Activated CD4-positive, alpha-beta T cell treated with anti-CD3 and anti-CD28 coated beads, Interleukin-2, amount 50 U/mL, for 16 hours (primary cell): Measurements from ENCODE around the gene SLC22A23.

ENCODE experiments used
- DNase-seq: peaks from one replicate; pipeline ENCODE4 v3.0.0-alpha.2; 2020

SLC22A23 gene

DNA sequence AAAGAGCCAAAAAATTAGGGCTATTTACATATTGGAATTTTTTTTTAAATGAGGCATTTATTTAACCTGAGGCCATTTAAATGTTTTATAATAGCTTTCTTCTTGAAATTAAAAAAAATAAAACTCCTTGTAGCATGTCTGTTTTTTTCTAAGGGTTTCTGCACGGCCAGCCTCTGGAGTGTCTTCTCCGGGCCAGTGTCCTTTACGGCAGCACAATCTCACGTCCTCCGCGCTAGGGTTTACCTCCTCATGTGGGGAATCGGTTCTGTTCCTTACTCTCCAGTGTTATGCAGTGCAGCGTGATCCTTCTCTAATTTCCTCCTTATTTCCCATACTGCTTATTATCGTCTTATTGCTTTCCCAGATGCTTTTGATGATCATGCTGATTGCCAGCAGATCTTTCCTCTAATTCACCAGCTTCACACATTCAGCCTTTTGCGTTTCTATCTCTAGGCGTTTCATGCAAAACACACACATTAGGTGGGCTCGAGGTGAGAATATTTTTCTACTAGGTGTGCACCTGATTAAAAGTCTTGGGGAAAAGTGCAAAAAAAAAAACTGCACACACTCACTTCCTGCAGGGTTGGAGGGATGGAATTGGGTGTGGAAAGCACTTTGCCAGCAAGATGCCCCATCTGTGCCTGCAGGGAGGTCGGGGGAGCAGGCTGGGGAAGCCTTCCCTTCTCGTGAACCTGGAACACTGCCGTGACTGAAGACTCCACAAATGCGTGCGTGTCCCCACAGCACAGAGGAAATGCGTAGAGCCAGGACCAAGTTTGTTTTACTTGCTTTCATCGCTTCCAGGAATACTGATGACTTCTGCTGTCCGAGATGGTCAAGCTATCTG lies 142.0 kb downstream of the SLC22A23 start:
- DNase-seq = no peak

DNA sequence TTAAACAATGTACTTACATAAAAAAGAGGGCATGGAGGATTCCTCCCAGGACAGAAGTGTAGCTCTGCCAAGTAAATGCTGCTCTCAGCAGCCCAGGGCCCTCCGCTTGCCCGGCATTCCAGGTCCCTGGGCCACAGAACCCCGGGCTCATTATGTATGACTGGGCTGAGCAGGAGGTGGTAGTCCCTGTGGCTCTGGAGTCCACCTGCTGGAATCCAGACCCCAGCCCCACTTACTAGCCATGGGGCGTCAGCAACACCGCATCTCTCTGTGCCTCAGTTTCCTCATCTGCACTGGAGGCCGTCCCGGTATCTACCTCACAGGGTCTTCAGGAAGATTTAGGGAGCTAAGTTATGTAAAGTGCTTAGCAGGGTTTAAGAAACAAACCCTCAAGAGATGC lies 142.7 kb downstream of the SLC22A23 start:
- no peak for DNase-seq

DNA sequence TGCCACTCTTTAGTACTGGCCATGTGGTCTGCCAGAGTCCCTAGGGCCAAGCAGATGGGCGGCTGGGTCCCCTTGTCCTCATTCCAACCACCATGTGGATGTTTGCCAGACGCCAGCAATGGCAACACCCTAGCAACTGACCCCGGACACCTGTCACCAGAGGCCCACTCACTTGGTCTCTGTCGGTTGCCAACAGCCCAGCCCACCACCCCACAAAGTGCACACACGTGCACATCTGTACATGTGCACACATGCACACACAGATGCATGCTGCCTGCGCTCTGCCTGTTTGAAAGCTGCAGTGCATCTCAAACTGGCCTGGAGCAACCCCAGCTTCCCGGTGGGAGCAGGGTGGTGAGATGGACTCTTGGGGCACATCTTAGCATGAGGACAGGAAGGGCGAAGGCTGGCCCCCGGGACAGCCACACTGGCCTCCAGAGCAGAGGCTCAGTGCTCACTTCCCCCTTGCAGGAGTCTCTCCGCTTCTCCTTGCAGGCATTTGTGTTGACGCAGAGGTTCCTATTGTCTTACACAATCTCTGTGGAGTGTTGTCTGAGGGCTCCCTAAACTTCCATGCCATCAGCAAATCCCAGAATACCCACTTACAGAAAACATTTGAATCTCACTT lies 144.1 kb downstream of the SLC22A23 start:
- no peak for DNase-seq

DNA sequence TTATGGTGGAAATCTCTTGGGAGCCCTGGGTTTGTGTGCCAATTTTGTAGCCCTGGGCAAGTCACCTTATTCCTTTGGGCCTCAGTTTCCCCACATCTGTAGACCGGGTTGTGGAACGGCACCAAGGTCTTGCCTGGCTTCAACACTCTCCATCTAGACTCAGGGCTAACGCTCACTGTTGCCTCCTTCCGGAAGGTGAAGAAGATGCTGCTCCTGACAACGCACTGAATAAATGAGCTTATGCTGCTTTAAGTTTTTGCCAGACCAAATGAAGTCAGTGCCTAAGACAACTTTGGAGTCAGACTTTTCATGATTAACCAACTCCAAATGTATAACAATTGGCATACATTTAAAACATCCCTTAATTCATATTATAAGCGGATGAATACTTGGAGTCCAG lies 145.0 kb downstream of the SLC22A23 start:
- no peak for DNase-seq

DNA sequence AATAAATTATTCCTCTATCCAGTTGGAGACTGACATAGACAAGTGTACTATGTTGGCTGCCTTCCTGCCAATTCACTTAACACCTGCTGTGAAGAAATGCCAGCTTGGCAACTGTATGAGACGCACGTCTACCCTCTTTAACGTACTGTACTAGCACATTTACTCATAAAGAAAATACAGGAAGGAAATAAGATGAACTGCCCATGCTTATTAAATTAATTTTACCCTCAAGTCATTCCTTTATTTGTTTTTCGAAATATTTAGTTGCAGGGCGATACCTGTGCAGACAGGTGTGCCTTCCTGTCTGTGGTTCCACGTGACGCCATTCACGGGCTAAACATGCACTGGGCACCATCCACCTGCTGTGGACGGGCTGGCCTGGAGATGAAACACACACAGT lies 146.1 kb downstream of the SLC22A23 start:
- DNase-seq = no peak

DNA sequence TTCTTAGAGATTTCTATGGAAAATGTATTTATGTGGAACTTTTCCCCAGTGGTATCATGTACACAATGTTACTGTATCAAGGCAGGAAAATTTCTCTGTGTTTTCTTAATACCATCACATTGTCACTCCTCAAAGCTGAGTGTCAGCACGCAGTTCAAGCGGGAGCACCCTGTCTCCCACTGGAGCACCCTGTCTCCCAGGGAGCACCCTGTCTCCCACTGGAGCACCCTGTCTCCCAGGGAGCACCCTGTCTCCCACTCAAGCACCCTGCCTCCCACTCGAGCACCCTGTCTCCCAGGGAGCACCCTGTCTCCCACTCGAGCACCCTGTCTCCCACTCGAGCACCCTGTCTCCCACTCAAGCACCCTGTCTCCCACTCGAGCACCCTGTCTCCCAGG lies 146.8 kb downstream of the SLC22A23 start:
- no peak for DNase-seq

DNA sequence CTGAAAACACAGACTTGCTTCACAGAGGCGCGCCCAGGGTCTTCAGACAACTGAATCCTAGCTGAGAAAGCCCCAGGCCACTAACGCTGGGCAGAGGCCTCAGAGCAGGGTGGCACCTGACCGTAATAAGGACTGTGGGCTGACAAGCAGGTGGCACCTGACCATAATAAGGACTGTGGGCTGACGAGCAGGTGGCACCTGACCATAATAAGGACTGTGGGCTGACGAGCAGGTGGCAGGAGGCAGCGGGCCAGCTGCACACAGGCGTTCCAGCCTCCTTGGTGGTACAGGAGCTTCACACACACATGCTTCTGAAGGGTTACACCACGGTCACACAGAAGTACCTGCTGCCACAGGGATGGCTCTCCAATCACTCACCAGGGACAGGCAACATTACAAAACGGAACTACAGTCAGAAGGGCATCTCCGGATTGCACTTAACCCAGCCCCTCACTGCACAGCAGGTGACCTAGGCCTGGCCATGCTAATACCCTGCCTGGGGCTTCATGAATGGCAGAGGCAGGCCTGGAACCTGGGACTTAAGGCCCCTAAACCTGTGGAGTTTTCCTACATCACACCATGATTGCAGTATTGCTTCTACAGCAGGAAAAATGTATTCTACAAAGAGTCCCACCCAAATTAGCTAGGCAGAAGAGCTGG lies 147.3 kb downstream of the SLC22A23 start:
- DNase-seq = no peak

DNA sequence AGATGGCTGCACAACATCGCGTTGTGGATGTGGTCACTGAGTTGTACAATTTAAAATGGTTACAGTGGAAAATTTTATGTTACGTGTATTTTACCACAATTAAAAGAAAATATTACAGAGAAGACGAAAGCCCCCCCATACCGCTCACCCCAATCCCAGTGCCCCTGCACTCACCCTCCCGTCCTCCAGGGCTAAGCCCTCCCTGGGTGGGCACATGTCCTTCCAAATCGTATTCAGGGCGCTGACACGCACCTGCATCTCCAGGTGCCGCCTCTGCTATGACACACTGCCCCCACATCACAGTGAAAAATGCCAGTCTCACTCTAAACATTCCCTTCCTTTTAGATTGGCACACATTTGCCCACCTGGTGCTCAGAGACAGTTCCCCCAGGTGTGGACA lies 148.7 kb downstream of the SLC22A23 start:
- no peak for DNase-seq

DNA sequence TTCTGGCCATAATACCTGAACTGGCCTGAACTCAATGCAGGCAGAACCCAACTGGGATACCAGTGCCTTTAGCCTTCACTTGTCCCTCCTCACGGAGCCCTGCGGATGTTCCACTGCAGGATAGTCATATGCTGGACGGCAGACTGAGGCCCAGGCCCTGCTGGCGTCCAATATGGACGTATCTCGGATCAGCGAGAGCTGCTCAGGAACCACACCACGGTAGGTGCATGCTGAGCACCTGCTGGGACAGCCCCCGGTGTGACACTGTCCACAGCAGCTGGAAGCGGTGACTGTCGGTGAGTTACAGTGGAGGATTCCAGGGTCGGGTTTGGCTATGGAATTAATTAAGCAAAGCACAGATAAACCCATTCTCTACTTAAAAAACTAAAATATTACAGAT lies 149.4 kb downstream of the SLC22A23 start:
- no peak for DNase-seq

DNA sequence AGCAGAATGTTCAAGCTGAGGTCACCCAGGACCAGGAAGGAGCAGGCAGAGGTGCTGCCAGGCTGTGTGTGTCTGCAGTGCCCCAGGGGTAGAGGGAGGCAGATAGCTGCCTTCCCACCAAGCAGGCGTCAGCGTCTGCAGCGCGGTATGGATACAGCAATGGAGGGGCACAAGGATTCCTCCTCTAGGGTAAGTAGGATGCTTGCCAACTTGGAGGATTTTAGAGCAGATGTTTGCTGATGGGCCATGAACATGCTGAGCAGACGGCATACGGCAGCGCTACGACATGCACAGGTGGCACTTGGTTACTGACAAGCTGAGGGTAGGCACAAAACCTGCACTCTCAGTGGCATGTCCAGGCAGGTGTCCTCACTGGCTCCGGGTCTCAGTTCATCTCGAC lies 150.0 kb downstream of the SLC22A23 start:
- DNase-seq = no peak

DNA sequence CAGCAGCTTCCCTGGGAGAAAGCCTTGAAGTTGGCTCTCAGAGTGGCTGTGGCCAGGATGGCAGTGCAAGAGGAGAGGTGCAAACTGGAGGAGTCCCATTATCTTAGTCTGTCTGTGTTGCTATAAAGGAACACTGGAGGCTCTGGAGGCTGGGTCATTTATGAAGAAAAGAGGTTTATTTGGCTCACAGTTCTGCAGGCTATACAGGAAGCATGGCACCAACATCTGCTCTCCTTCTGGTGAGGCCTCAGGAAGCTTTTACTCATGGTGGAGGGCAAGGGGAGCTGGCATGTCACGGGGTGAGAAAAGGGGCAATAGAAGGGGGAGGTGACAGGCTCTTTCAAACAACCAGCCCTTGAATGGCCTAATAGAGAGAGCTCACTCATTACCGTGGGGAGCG lies 151.0 kb downstream of the SLC22A23 start:
- DNase-seq = no peak

DNA sequence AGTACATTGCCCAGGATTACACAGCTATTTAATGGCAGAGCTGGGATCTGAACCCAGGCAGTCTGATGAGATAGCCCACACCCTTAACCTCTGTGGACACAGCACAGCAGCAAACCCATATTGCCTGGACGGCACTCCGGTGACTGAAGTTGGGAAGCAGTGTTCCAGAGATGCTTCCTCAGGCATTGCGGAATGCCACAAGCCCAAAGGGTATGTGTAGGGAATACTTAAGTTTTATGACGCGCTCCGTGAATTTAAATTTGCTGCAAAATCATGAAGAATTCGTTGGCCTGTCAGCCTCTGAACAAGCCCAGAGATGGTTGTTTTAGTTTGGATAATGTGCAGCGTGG lies 151.7 kb downstream of the SLC22A23 start:
- DNase-seq = no peak

DNA sequence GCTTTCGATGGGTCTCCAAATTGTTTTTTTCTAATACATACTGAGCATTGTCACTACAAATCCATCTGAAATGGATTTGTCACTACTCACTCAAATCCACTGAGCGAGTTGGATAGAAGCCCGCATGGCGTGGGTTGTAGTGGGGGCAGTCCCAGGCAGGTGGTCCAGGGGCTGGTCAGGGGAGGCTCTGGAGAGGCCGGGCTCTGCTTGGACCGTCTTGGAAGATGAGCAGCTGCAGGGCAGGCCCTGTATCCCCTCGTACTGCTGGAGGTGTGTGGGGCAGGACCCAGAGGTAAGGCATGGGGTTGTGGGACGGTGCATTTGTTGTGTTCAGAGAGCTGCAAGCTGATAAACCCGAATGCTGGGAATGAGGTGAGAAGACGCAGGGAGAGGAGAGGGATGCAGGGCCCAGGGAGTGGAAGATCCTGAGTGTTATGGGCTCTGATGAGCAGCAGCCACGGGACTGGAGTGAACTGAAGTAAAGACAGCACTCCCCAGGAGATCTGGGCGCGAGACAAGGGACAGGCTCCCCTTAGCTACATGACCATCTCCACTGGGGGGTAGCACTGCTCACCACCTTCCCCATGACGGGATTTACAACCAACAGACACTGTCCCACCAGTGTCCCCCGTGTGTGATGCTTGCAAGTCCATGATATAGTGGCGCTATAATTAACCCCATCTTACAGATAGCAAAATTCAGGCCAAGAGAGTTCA lies 152.2 kb downstream of the SLC22A23 start:
- no peak for DNase-seq

DNA sequence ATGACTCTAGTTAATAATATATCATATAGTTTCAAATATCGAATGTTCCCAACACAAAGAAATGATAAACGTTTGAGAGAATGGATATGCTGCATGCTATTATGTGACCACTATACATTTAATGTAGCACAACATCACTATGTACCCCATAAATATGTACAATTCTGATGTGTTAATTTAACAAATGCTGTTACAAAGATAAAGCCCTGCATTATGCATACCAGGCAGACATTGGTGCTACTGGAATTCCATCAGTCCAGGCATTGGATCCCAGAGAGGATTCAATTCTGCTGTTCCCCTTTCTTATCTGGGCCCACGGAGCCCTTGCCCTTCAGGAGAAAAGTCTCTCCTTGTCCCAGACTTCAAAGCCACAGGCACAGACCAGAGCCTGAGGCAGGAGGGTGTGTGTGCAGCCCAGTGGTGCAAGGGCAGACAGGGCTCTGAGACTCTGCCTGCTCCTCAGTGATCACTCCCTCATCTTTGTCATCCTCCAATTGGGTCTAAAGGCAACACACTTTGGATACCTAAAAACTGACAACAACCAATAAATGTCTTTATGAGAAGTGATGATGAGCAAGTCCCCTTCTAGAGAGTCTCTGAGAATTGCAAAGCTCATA lies 152.9 kb downstream of the SLC22A23 start:
- DNase-seq = no peak

DNA sequence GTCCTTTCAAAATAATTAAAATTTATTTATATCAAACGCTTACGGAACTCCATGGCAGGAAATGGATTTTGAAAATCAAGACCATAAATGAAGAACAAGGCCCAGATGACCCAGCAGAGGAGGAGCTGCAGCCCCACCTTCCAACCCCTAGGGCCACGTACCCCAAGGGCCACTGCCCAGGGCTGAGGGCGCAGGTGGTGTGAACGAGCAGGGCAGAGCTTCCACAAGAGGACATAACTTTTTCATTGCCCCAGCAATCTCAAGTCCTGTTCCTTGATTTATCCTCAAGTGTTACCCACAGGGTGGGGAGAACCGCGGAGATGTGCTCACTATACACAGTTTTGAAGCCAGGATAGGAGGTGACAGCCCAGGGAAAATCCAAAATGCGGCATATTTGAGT lies 155.3 kb downstream of the SLC22A23 start:
- DNase-seq = no peak

DNA sequence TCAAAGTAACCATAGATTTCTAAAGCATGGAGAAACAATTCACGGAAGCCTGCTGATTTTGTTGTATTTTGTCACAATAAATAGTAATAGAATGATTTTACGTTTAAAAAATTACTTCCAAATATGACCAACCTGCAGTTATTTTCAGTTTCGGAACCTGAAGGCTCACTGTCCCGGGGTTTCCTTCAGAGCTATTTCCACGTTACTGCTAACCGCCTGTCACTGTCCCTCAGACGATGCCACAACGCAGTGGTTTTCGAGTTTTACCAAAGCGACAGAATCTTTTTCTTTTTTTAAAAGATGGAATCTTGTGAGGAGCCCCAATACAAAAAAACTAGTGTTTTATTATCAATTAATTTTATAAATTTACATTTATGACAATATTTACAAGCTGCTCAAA lies 157.6 kb downstream of the SLC22A23 start:
- DNase-seq = no peak

DNA sequence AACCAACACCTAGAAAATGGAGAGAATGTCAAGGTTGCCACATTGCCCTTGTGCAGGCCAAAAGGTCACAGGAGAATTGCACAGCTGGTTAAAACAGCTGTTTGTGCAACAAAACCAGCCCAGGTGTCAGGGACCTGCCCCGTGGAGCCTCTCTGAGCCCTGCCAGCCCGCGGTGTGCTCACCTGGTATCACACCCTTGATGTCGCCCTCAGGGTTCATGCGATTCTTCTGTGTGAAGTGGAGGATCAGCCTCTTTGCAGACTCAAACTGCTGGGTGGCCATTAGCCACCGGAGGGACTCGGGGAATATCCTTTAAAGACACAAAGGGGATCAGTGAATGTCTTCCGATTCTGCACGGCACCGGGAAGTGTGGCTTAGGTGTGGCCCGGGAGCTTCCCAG lies 158.9 kb downstream of the SLC22A23 start:
- DNase-seq = no peak

DNA sequence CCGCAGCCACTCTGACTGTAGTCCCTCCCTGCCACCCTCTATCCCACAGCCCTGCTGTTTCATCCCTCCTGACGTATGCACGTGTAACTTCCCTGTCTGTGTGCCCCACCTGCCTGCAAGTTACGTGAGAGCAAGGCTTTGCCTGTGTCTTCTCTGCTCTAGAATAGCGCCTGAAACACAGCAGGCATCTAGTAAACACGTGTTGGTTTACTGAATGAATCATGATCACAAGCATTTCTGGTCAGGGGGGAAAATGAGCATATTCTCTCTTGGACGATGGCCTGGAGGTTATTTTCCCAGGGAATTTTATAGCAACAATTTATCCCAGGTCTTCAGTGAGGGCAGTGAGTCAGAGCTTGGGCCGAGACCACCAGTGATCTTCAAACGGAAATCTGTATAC lies 159.8 kb downstream of the SLC22A23 start:
- no peak for DNase-seq

DNA sequence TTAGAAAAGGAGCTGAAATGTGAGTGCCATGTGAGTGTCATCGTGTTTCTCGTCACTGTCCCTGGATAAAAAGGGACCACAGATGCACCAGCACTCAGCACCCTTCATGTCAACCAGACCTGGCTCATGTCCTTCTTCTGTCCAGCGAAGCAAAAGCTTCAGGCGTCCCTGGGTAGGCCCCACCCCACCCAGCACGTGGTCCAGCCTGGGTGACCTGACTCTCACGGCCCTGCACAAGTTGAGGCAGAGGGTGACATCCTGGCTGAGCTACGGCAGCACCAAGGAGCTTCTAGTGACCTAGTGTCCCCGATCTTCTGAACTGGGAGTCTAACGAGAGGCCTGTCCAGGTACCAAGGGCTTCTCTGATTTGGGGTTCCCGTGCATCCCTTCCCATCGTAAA lies 160.3 kb downstream of the SLC22A23 start:
- no peak for DNase-seq

DNA sequence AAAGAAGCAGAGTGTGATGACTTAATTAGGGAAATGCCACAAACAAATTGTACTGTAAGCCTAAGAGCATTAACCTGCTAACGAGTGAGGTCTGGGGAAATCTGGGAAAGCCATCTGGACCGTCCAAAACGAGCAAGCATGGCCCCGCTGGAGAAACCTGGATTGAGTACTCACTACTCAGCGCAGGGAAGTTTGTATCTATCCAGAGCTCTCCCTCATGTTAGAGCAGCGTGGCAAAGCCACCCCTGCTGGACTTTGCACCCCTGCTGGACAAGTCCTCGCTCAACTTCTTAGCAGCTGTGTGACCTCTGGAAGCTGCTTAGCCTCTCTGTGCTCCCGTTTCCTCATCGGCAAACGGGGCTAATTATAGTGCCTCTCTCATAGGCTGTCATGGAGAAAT lies 160.8 kb downstream of the SLC22A23 start:
- DNase-seq = no peak

DNA sequence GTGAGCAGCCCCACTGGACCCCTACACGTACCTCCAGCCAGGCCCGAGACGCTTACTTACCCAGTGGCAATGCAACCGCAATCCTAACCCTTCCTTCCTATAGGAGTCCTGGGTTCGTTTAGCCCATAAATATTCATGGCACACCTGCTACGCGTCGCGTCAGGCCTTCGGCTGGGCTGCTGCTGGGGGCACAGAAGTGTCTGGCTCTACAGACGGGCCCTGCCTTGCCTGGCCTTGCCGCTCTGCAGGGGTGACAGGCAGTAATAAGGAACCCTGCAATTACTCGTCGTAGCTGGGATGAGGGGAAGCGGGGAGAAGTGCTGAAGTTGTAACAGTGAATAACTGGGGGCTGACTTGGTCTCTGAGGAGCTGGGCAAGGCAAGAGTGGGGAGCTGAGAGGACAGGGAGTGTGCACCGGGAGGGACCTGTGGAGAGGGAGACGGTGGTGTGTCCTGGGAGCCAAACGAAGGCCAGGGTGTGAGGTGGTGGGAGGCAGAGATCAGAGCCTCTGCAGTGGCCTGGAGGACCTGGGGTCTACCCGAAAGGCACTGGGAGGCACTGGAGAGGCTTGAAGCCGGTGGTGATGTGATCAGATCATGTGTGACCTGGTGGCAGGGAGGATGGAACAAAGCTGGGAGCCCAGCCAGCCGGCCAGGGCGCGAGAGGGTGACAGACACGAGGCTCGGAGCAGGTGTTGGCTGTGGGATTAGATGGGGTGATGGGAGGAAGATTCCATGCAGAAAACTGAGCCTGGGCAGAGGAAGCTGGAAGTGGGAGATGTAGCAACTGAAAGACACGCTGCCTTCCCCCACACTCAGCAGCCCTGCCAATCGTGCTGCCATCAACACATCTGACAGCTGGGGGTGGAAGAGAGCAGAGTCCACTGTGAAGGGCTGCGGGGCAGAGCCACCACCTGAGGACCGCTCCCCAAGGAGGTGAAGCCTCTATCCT lies 161.7 kb downstream of the SLC22A23 start:
- DNase-seq = no peak

DNA sequence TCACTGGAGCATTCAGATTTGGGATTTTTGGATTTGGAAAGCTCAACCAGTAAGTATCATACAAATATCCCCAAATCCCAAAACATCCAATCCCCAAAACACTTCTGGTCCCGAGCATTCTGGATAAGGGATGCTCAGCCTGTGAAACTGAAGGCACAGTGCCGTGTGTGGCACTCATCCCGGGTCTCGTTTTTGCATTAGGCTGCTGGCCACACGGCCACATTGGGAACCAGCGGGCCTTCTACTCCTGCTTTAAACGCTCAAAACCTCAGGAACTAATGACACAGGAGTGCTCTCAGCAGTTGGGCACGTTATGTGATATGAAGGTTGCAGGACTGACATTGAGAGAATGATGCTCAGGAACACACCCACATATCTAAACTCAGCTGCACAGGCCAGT lies 162.5 kb downstream of the SLC22A23 start:
- DNase-seq = no peak
